ENCODE results near the gene MUSTN1. TPM values are rescaled to one million over a fixed set of nuclear protein-coding genes. Genes with fewer than 3 reads are reported as not detected.

The MUSTN1 gene
- polyA plus RNA-seq, 3 donors, result 0.75 to 1.4 (median 1.3) TPM

DNA sequence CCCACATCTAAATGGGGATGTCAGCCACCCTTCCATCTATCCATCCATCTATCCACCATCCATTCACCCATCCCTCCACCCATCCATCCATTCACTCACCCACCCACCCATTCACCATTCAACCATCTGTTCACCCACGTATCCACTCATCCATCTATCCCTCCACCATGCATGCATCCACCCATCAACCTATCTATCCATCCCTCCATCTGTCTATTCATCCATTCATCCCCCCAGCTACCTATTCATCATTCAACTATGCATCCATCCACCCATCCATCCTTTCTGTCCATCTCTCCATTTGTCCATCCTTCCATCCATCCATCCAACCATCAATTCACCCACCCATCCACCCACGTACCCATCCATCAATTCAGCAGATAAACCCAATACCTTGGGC, 25.7 kb downstream of the MUSTN1 start:
- DNase-seq, result no peak

GRCh38 chr3:52805270-52806039, 29.4 kb downstream of the MUSTN1 start:
- no peak for DNase-seq

DNA sequence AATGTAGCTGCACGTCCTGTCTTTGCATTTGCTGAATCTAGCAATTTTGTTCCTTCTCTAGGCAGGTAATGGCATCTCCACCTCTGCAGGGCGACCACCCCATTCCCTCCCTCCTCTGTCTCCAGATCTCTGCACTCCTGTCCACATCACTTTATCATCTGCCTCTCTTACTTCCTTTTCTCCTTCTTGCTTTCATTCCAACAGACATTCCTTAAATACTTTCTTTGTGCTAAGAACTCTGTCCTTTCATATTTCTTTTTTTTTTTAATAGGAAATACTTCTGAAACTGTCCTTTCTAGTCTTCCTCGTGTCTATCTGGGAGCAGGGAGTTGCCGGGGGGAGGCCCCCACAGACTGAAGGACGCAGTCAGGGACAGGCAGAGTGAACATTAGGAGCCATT, 33.0 kb downstream of the MUSTN1 start:
- no peak for DNase-seq

- no peak for DNase-seq
Measured at GRCh38 chr3:52800079-52800478, 34.7 kb downstream of the MUSTN1 start.

GRCh38 chr3:52798978-52799476, 35.8 kb downstream of the MUSTN1 start:
- DNase-seq, result no peak

GRCh38 chr3:52798376-52798977, 36.3 kb downstream of the MUSTN1 start:
- no peak for DNase-seq

GRCh38 chr3:52796411-52796810, 38.4 kb downstream of the MUSTN1 start:
- no peak for DNase-seq

GRCh38 chr3:52795298-52795900, 39.4 kb downstream of the MUSTN1 start:
- DNase-seq, result no peak

GRCh38 chr3:52794612-52795099, 40.2 kb downstream of the MUSTN1 start, which contains the start of gene ITIH3:
ITIH3 (plus strand) TSS chr3:52794796; CDS start chr3:52794804, 8 bp downstream.
- no peak for DNase-seq

DNA sequence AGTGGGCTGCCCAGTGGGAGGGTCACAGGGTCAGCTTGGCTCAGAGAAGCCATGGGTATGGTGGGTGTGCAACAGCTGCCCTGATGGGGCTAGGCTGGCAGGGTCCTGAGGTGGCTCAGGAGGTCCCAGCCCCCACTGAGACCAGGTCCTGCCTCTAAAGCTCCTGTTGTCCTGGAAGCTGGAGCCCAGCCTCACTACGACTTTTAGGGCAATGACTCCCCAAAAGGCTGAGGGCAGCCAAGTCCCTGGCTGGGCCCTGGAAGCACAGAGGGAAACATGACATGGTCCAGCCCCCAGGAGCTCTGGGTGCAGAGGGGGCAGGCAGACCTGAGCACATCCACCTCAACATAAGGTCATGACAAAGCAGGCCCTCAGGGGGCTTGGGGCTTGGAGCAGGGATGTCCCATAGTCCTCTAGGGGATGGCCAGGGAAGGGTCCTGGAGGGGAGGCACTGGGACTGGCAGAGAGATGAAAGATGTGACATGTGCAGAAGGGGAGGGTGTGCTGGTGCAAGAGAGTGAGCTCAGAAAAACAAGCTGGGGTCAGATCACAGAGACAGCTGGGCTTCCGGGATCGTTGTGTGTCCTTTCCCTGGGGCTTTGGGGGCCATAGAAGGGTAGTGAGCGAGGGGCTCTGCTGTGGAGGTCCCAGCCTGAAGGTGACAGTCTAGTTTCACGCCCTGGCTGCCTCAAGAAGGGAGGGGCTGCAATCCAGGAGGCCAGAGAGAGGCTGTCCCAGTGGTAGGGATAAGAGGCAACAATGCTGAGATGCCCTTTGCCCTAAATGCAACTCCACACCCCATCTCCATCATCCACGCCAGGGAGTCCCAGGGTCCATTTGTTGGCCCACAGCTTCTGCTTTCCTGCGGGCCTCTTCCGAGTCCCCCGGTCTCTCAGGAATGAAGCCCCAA, 40.9 kb downstream of the MUSTN1 start:
- no peak for DNase-seq

DNA sequence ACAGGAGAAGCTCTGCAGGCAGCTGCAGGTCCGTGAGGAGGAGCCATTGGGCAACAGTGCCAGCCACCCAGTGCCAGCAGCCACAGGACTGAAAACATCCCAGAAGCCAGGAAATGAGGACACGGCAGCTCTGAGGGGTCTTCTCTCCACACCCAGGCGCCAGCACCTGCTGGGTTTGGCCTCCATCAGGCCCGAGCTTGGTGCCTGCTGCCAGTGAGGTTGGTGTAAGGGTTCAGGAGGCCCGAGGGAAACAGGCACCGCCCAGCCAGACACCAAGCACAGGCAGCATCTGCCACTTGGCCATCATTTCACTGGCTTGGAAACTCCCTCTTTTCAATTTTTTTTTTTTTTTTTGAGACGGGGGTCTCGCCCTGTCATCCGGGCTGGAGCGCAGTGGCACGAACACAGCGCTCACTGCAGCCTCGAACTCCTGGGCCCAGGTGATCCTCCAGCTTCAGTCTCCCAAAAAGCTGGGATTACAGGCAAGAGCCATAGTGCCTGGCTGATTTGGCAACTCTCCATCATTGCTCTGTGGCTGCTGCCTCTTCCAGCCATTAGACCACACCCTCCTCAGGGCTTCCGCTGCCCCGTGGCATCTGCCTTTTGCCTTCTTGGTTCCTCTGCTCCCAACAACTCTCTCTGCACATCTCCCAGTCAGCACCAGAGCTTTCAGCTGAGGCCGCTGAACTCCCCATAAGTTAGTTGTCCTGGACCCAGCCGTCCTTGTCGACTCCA, 41.7 kb downstream of the MUSTN1 start:
- no peak for DNase-seq

DNA sequence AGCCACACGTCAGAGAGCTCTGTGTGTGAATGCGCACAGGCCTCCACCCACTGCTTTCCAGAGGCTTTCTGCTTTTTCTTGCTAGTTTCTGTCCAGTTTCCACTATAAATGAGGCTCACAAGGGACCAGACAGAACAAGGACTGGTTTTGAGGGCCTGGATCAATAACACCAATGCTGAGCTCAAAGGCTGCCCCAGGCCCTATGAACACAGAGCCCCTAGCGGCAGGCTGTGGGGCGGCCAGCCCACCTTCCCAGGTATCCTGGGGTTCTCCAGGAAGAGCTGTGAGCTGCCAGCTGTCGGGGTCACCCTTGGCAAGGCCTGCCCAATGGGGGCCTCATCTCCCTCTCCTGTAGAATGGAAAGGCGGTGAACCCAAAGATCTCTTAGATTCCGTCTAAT, 42.4 kb downstream of the MUSTN1 start:
- DNase-seq, result no peak

GRCh38 chr3:52791928-52792327, 42.9 kb downstream of the MUSTN1 start:
- no peak for DNase-seq

GRCh38 chr3:52791366-52791765, 43.5 kb downstream of the MUSTN1 start:
- DNase-seq, result no peak

GRCh38 chr3:52790741-52791140, 44.1 kb downstream of the MUSTN1 start:
- no peak for DNase-seq

DNA sequence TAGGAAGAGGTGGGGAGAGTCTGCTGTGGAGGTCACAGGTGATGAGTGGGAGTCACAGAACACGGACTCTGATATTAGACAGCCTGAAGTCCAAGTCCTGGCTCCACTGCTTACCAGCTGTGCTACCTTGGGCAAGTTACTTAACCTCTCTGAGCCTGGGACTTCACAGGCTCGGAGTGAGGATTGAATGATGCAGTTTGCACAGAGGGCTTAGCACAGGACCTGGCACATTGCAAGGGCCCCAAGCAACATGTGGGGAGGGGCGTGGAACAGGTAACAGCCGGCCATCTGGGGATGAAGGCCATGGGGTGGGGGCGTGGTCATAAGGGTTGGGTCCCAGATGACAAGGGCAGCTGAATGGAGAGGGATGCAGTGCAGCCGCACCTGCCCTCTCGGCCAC, 44.5 kb downstream of the MUSTN1 start:
- DNase-seq, result no peak

- no peak for DNase-seq
Measured at GRCh38 chr3:52789746-52790040, 45.1 kb downstream of the MUSTN1 start.

- no peak for DNase-seq
Measured at GRCh38 chr3:52788890-52789745, 45.7 kb downstream of the MUSTN1 start.

GRCh38 chr3:52787672-52788625, 46.9 kb downstream of the MUSTN1 start:
- DNase-seq, result no peak

Data from renal pelvis (tissue), 4 donors.